T47D (cell line): ENCODE results near the gene EGFL7.
A peak's percentile ranks its signal among the peaks of the same experiment; 100 is the strongest.

Source experiments
- DNase-seq, 2 experiments: peaks; one replicate each; pipeline versions ENCODE4 v3.0.0 to v3.0.0-alpha.2; 2011 to 2012; ENCODE audit warnings: low read depth in 1 of 2, low spot score in 1 of 2
- JUND ChIP-seq: IDR thresholded peaks from 2 replicates; pipeline ENCODE4 v1.6.1; 2012; ENCODE audit warnings: low read depth
- in situ Hi-C: cut with HindIII; loops from 2 replicates; pipeline ENCODE4 v1.10.0; 2016; ENCODE audit warnings: low sequenced_read_pairs, low pct_unique_long_range_greater_than_20kb

EGFL7 gene

GRCh38 chr9:136662656-136663581 is at the start of gene EGFL7:
Gene EGFL7 (plus strand): TSS chr9:136662916. CDS start chr9:136668283, 5,367 bp downstream.
- no peak for TF ChIP-seq JUND
- no peak for DNase-seq
- in situ Hi-C loops, result no loop called here

DNA sequence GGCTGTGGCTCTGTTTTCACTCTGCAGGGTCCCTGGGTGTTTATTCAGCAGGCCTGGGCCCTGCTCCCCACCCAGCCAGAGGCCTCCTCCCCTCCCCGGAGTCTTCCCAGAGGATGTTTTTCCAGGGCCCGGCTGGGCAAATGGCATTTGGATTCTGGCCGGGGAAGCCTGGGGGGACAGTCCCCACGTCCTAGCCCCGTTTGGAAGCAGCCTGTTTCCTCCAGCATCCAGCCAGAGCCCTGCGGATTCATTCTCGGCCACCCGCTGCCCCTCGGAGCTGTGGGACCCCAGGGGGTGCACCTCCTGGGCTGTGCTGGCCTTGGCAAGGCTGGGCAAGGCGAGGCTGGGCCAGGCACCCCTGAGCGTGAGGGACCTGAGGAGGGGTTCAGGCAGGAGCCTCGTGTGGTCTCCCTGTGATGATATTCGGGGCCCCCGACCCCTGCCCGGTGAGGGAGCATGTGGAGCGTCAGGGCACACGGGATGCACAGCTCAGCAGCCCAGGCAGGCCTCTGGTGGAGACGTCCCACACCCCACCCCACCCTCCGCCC is 48.8 kb upstream of the EGFL7 start:
- no peak for TF ChIP-seq JUND
- DNase-seq, result no peak
- in situ Hi-C loops, result no loop called here

DNA sequence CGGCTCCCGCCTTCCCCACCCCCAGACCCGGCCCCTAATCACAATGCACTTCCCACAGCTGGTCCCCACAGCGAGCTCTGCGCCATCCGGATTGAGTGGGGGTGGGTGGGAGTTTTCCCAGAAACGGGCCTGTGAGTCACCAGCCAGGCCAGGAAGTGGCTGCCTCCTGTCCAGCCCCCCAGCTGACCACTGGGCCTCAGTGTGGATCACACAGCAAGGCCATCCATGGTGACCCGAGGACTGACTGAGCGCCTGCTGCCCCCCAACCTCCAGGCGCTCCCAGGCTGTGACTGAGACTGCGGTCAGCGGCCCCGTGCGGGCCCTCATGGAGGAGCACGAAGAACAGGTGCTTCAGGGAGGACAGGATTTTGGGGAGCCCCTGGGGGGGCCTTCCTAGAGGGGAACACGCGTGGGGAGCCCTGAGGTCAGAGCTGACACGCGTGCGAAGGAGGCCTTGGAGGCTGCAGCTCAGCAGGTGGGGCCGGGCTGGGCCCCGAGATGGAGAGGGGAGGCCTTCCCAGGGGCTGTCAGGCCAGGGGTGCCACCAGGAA is 48.3 kb upstream of the EGFL7 start:
- no peak for TF ChIP-seq JUND
- in situ Hi-C loops, result no loop called here
- DNase-seq, result no peak

DNA sequence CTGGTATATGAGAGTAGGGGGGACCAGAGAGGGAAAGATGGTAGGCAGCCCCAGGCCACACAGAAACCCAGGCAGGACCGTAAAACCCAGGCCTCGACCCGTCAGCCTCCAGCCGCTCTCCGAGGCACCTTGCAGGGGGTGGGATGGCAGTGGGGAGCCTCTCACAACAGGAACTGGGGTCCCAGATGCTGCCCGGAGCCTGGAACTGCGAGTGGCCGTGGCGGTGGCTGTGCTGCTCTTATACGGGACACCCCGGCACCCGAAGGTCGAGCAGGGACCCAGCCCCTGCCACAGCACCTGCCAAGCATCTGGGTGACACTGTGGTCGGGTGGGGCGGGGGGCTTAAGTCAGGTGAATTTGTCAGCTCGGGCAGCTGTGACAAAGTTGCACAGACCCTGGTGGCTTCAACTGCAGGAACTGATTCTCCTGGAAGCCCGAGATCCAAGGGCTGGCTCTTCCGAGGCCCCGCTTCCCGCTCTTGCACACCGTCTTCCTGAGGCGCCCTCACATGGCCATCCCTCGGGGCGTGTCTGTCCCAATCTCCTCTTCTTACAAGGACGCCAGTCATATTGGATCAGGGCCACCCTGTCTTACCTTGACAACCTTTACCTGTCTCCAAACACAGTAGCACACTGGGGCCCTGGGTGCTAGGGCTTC is 47.6 kb upstream of the EGFL7 start:
- in situ Hi-C loops, result no loop called here
- peak in 1 of 2 experiments; percentile 57 for DNase-seq
- TF ChIP-seq JUND, result no peak

GRCh38 chr9:136615631-136616306 is 46.9 kb upstream of the EGFL7 start:
- in situ Hi-C loops, result no loop called here

DNA sequence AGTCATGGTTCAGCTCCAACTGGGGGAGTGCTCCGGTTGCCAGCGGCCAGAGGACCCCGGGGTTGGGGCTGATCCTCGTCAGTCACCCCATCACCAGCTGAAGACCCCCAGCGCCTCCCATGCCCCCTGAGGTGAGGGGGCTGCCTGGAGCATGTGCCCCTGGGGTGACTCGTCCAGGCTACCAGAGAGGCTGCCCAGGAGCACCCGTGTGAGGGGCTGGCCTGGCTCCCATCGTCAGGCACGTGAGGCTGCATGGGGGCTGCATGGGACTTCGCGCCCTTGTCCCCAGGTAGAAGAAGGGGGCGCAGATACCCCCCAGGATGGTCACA is 46.4 kb upstream of the EGFL7 start:
- no peak for DNase-seq
- in situ Hi-C loops, result no loop called here
- TF ChIP-seq JUND, result no peak

More at GRCh38 chr9:136615631-136616306, 46.9 kb upstream of the EGFL7 start:
- no peak for DNase-seq
- TF ChIP-seq JUND, result no peak

GRCh38 chr9:136616948-136617695 is 45.6 kb upstream of the EGFL7 start:
- in situ Hi-C loops, result no loop called here
- no peak for TF ChIP-seq JUND
- DNase-seq, result no peak

- in situ Hi-C loops, result no loop called here
- TF ChIP-seq JUND, result no peak
- DNase-seq, result no peak
Measured at GRCh38 chr9:136617746-136618579, 44.8 kb upstream of the EGFL7 start.

DNA sequence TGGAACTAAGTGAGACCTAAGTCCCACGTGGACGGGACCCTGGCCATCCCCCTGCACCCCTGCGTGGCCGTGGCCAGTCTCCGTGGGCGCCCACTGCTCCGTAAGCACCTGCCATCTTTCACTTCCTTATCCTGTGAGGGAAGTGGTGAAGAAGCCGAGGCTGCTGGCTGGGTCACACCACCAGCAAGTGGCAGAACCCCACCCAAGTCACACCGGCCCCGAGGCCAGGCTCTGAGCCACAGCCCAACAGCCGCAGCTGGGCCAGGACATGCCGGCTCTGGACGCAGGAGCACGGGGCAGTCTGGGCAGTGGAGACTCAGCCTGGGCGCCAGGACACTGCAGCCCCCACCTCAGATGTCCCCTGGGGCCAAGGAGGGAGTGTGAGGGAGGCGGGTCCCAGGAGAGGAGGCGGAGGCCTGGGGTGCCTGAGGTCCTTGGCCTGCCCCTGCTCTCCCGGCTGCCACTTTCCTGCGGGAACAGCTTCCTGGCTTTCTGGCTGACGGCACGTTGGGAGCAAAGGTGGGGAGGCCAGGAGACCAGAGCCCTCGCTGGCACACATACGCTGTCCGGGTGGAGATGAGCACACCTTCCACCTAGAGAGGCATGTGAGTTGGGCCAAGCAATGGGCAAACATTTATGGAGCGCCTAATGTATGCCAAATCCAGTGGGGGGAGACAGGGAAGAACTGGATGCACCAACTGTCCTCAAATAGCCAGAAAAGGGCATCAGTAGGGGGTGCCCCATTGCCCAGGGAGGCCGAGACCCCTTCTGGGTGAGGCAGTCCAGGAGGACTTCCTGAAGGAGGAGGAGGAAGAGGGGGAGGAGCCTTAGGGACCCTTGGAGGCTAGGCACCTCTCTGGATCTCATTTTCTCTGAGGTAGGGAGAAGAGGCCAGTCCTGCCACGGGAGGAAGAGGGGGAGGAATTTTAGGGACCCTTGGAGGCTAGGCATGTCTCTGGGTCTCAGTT is 43.9 kb upstream of the EGFL7 start:
- no peak for DNase-seq
- TF ChIP-seq JUND, result no peak
- in situ Hi-C loops, result no loop called here

DNA sequence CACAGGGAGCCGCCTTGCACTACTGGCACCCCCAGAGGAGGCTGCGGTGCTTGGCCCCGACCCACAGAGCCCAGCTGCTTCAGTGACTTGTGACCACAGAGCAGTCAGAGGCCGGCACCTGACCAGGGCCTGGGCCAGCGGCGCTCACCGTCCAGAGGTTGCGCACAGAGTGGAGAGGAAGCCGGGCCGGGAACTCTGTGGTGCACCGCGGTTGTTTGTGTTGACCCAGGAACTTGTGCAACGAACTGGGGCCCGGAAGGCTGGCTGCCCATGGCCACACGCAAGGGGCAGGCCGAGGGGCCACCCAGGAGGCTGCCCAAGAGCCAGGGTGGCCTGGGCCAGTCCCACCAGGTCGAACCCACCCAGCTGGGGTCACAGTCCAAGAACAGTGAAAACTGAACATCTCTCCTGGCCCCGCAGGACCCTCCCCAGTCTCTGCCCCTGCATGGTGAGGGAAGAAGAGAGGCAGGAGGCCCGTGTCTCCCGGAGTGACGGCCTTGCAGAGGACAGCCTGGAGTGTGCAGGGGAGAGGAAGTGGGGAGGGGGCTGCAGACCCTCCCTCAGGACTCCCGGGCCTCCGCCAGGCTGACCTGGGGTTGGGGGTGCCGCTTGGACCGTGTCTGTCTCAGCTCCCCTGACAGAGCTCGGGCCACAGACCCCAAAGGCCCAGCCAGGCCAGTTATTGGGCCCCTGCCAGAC is 42.8 kb upstream of the EGFL7 start:
- in situ Hi-C loops, result no loop called here
- TF ChIP-seq JUND, result no peak
- DNase-seq, result no peak
